Activated gamma-delta T cell treated with Interleukin-2 at 50 U/mL for 16 hours (primary cell): Measurements from ENCODE around the gene SPIN1.

Experiments used
- DNase-seq: peaks from one replicate; pipeline ENCODE4 v3.0.0-alpha.2; 2020

SPIN1 gene

GRCh38 chr9:88502552-88503034 is 114.3 kb downstream of the SPIN1 start:
- DNase-seq: no peak

GRCh38 chr9:88503081-88503844 is 115.0 kb downstream of the SPIN1 start:
- no peak for DNase-seq

- DNase-seq: no peak
These were observed 115.9 kb downstream of the SPIN1 start for GRCh38 chr9:88503845-88504764.

- DNase-seq: no peak
These were observed 120.1 kb downstream of the SPIN1 start for GRCh38 chr9:88508326-88508725.

- no peak for DNase-seq
These were observed 123.7 kb downstream of the SPIN1 start for GRCh38 chr9:88511906-88512305.

- DNase-seq: no peak
These were observed 126.0 kb downstream of the SPIN1 start for GRCh38 chr9:88514247-88514646.

- DNase-seq: no peak
These were observed 133.1 kb downstream of the SPIN1 start for GRCh38 chr9:88521308-88521707.

- no peak for DNase-seq
These were observed 134.1 kb downstream of the SPIN1 start for GRCh38 chr9:88522360-88522759.

- DNase-seq: no peak
These were observed 134.8 kb downstream of the SPIN1 start for GRCh38 chr9:88523056-88523455.

- DNase-seq: no peak
These were observed 136.7 kb downstream of the SPIN1 start for GRCh38 chr9:88524911-88525310.

- no peak for DNase-seq
These were observed 139.4 kb downstream of the SPIN1 start for GRCh38 chr9:88527618-88528017.
